Heart left ventricle (tissue), 16 donors: ENCODE results near the gene KLF7. TPM values are rescaled to one million over a fixed set of nuclear protein-coding genes. Genes with fewer than 3 reads are reported as not detected.

ENCODE experiments used
- ATAC-seq, 4 donors: fragments of 200-7000 bp; cut with Tn5 transposase; one replicate each; pipeline ENCODE4 v1.9.1; 2020 to 2022; ENCODE audit warnings: moderate library complexity in 4 of 4, mild to moderate bottlenecking in 3 of 4, moderate number of reproducible peaks in 1 of 4
- DNase-seq, 5 donors: peaks; one replicate each; pipeline ENCODE4 v3.0.0-alpha.2; 2020
- H3K27ac ChIP-seq, 12 donors: fragments of 200-600 bp; sonication (generic) in 4 of 12; one replicate each; pipeline versions ENCODE4 v1.5.0 to v1.8.0; 2016 to 2022; ENCODE audit warnings: mild to moderate bottlenecking in 2 of 12
- H3K27me3 ChIP-seq, 9 donors: fragments of 200-600 bp; sonication (generic) in 2 of 9; one replicate each; pipeline versions ENCODE4 v1.5.1 to v1.8.0; 2016 to 2022; ENCODE audit warnings: mild to moderate bottlenecking in 3 of 9
- H3K36me3 ChIP-seq, 9 donors: fragments of 200-600 bp; sonication (generic) in 2 of 9; one replicate each; pipeline versions ENCODE4 v1.5.0 to v1.8.0; 2018 to 2022; ENCODE audit warnings: mild to moderate bottlenecking in 2 of 9
- H3K4me1 ChIP-seq, 12 donors: fragments of 200-600 bp; sonication (generic) in 4 of 12; one replicate each; pipeline versions ENCODE4 v1.5.0 to v1.8.0; 2016 to 2022; ENCODE audit warnings: mild to moderate bottlenecking in 3 of 12
- H3K4me3 ChIP-seq, 12 donors: fragments of 200-600 bp; sonication (generic) in 4 of 12; one replicate each; pipeline versions ENCODE4 v1.5.0 to v1.8.0; 2017 to 2022; ENCODE audit warnings: mild to moderate bottlenecking in 9 of 12, moderate library complexity in 4 of 12
- H3K9me3 ChIP-seq, 12 donors: fragments of 200-600 bp; sonication (generic) in 4 of 12; one replicate each; pipeline versions ENCODE4 v1.5.0 to v1.8.0; 2016 to 2022; ENCODE audit warnings: mild to moderate bottlenecking in 1 of 12
- CTCF ChIP-seq, 12 donors: fragments of 200-600 bp; sonication (generic) in 4 of 12; IDR thresholded peaks; one replicate each; pipeline versions ENCODE4 v1.5.0 to v1.8.0; 2018 to 2022; ENCODE audit warnings: antibody characterized with exemption in 12 of 12, mild to moderate bottlenecking in 5 of 12
- POLR2A ChIP-seq, 2 donors: fragments of 450-650 bp; IDR thresholded peaks; one replicate each; pipeline ENCODE4 v1.6.1; 2017; ENCODE audit warnings: antibody characterized with exemption in 2 of 2, mild to moderate bottlenecking in 2 of 2, moderate library complexity in 2 of 2
- WGBS, 4 donors: extraction: QIAGEN DNeasy Blood & Tissue Kit in 2 of 4; methylation state at CpG; one replicate each; pipeline versions ENCODE4 v1.1.5 to v1.1.7; 2013 to 2018; 5-methylcytosine and 5-hydroxymethylcytosine counted together
- intact Hi-C, 10 donors: fragments of 100-400 bp; cut with DNase I; formaldehyde crosslinking; loops; one replicate each; pipeline versions ENCODE4 v1.11.1 to v1.14.2; 2022
- polyA plus RNA-seq, 2 donors: library from polyadenylated mRNA; stranded (reverse); fragments of 200-250 nt; gene quantifications; one replicate each; pipeline ENCODE4 v1.2.3, GENCODE V29; 2013
- total RNA-seq, 9 donors: library from RNA; depleted of rRNA in 2 of 9; stranded (reverse); fragments of >200 nt in 2 of 9; fragmentation: NEBNext Ultra II Directional in 3 of 9; extraction: Animal tissue kit (Norgen Biotek cat#: 25700) in 3 of 9; gene quantifications; one replicate each; pipeline versions ENCODE4 v1.1.0 to v1.2.4, GENCODE V29; 2016 to 2023
- donor health status: ischemic (EF 13 %, LVEDD 7.1; RV severe dilation, severe dysfunction).
- donor health status: healthy with polysubstance abuse.
- donor health status: DM: no; HTN: yes; CAD: no.
- donor health status: DM: no; HTN: no; CAD: no.
- donor health status: ischemic (EF 25% LVEDD 6.9; RV normal size, moderate dysfunction).
- donor health status: ischemic (EF 25% LVEDD 5.7; RV mildly dilated, moderate dysfunction).
- donor health status: healthy.
- donor health status: DM: yes; HTN: yes; CAD: no.
- donor health status: ischemic (EF 35%, LVEDD 5.7; RV mildly dilated, moderate dysfunction).
- donor health status: nonischemic (EF 11% LVEDD 7.7; RV severe dilation, severe dysfunction).
- donor health status: DM: yes; HTN: yes; CAD: no.
- donor health status: PGD.
- donor health status: ischemic (EF 29% LVEDD 5.4; RV normal size, mild dysfunction).
- donor health status: nonischemic (EF 23%, LVEDD 6.1; RV moderate dilation, normal function).

KLF7 gene
- total and polyA plus RNA-seq, 11 donors: 5.0 to 49.8 (median 26.2) TPM

GRCh38 chr2:207093234-207093633 lies 72.5 kb downstream of the KLF7 start:
- TF ChIP-seq CTCF (IDR thresholded peaks at IDR 0.05) (no peak), POLR2A (IDR thresholded peaks at IDR 0.05) (no peak)
- Histone ChIP-seq H3K27me3 (no peaks in the 10 kb centered on the region), H3K4me3 (no peak overlapping the region), H3K9me3 (peaks cover 0 to 6% (median 0%) of the 10 kb centered on the region in 12 donors), H3K4me1 (peaks cover 34 to 99% (median 83%) of the 10 kb centered on the region in 12 donors), H3K36me3 (peaks cover 0 to 5% (median 0%) of the 10 kb centered on the region in 9 donors), H3K27ac (peak overlapping the region in 11 of 12 donors; percentile 26 to 89 (median 76))
- intact Hi-C loops: loop anchor here in 6 of 10 donors (2.0 to 10.0 kb wide), 4 partner anchors 39 to 242 kb away; partner anchors contain the start of gene KLF7 (in 1 of the 6)
- ATAC-seq (no peak), DNase-seq (no peak)
- WGBS, 4 donors: 86 to 95% (median 90%) methylated on average over 6 of the region's 6 CpGs

GRCh38 chr2:207092818-207093217 lies 72.9 kb downstream of the KLF7 start:
- H3K27ac ChIP-seq: peak overlapping the region in 11 of 12 donors; percentile 61 to 89 (median 76)
- intact Hi-C loops: loop anchor here in 6 of 10 donors (2.0 to 10.0 kb wide), 4 partner anchors 39 to 242 kb away; partner anchors contain the start of gene KLF7 (in 1 of the 6)
- peaks cover 0 to 9% (median 0%) of the 10 kb centered on the region in 9 donors for H3K36me3 ChIP-seq
- no peak for TF ChIP-seq CTCF (IDR thresholded peaks at IDR 0.05)
- TF ChIP-seq POLR2A (IDR thresholded peaks at IDR 0.05): no peak
- ATAC-seq: peak in 3 of 4 donors; percentile 32 to 56 (median 40)
- no peak overlapping the region for H3K4me3 ChIP-seq
- no peak for DNase-seq
- peaks cover 0 to 6% (median 0%) of the 10 kb centered on the region in 12 donors for H3K9me3 ChIP-seq
- H3K27me3 ChIP-seq: no peaks in the 10 kb centered on the region
- H3K4me1 ChIP-seq: peaks cover 34 to 100% (median 87%) of the 10 kb centered on the region in 12 donors

- Histone ChIP-seq H3K4me1 (peaks cover 32 to 100% (median 87%) of the 10 kb centered on the region in 12 donors), H3K36me3 (peaks cover 0 to 18% (median 0%) of the 10 kb centered on the region in 9 donors), H3K27me3 (no peaks in the 10 kb centered on the region), H3K27ac (peak overlapping the region; percentile 61 to 89 (median 74)), H3K4me3 (no peak overlapping the region), H3K9me3 (peaks cover 0 to 6% (median 0%) of the 10 kb centered on the region in 12 donors)
- TF ChIP-seq POLR2A (IDR thresholded peaks at IDR 0.05) (no peak), CTCF (IDR thresholded peaks at IDR 0.05) (no peak)
- 79 to 86% (median 83%) methylated on average over 2 of the region's 2 CpGs for WGBS, 4 donors
- ATAC-seq (peak in 3 of 4 donors; percentile 17 to 24 (median 22)), DNase-seq (no peak)
- intact Hi-C loops: loop anchor here in 7 of 10 donors (1.0 to 10.0 kb wide), 5 partner anchors 40 to 243 kb away; partner anchors contain the start of gene KLF7 (in 2 of the 7)
Measured at GRCh38 chr2:207091928-207092327, 73.8 kb downstream of the KLF7 start.

- peaks cover 0 to 26% (median 4%) of the 10 kb centered on the region in 9 donors for H3K36me3 ChIP-seq
- intact Hi-C loops: loop anchor here in 6 of 10 donors (1.0 to 10.0 kb wide), 5 partner anchors 41 to 244 kb away; partner anchors contain the start of gene KLF7 (in 1 of the 6)
- H3K27me3 ChIP-seq: no peaks in the 10 kb centered on the region
- 10 to 22% (median 13%) methylated on average over 2 of the region's 2 CpGs for WGBS, 4 donors
- TF ChIP-seq POLR2A (IDR thresholded peaks at IDR 0.05) (no peak), CTCF (IDR thresholded peaks at IDR 0.05) (no peak)
- H3K4me3 ChIP-seq: no peak overlapping the region
- H3K4me1 ChIP-seq: peaks cover 30 to 100% (median 88%) of the 10 kb centered on the region in 12 donors
- H3K9me3 ChIP-seq: peaks cover 0 to 6% (median 0%) of the 10 kb centered on the region in 12 donors
- H3K27ac ChIP-seq: peak overlapping the region; percentile 61 to 89 (median 74)
- ATAC-seq: peak; percentile 75 to 87 (median 85)
- peak in 1 of 5 donors; percentile 36 for DNase-seq
Measured at GRCh38 chr2:207091176-207091575, 74.6 kb downstream of the KLF7 start.
